Lung (tissue), 12 donors: Measurements from ENCODE around the gene MYO3B. TPM values are rescaled to one million over a fixed set of nuclear protein-coding genes. Genes with fewer than 3 reads are reported as not detected.
A peak's percentile ranks its signal among the peaks of the same experiment; 100 is the strongest.

Source experiments
- ATAC-seq: fragments of 200-7000 bp; cut with Tn5 transposase; one replicate; pipeline ENCODE4 v1.9.1; 2020; ENCODE audit warnings: moderate number of reproducible peaks; ENCODE audit not compliant: insufficient read depth, low FRiP score
- DNase-seq, 3 donors: peaks; one replicate each; pipeline ENCODE4 v3.0.0-alpha.2; 2013 to 2017
- H3K27ac ChIP-seq, 2 donors: one replicate each; pipeline ENCODE4 v1.5.1; 2013; ENCODE audit warnings: mild to moderate bottlenecking in 2 of 2, moderate library complexity in 2 of 2, control low read depth in 1 of 2, inconsistent platforms in 1 of 2, low read depth in 1 of 2, low read length in 1 of 2
- H3K27me3 ChIP-seq, 3 donors: one replicate each; pipeline ENCODE4 v1.5.1; 2013; ENCODE audit warnings: low read length in 2 of 3; ENCODE audit not compliant: control insufficient read depth in 3 of 3, insufficient read depth in 3 of 3
- H3K36me3 ChIP-seq, 4 donors: one replicate each; pipeline ENCODE4 v1.5.1; 2013; ENCODE audit warnings: low read length in 4 of 4, mild to moderate bottlenecking in 1 of 4, moderate library complexity in 1 of 4; ENCODE audit not compliant: control insufficient read depth in 4 of 4, insufficient read depth in 4 of 4
- H3K4me1 ChIP-seq, 5 donors: one replicate each; pipeline ENCODE4 v1.5.1; 2013; ENCODE audit warnings: low read length in 5 of 5, mild to moderate bottlenecking in 2 of 5, moderate library complexity in 1 of 5; ENCODE audit not compliant: control insufficient read depth in 5 of 5, insufficient read depth in 5 of 5
- H3K4me3 ChIP-seq: one replicate; pipeline ENCODE4 v1.5.1; 2013; ENCODE audit warnings: mild to moderate bottlenecking, control low read depth, moderate library complexity
- H3K9ac ChIP-seq, 2 donors: one replicate each; pipeline ENCODE4 v1.5.1; 2013; ENCODE audit warnings: low read length in 2 of 2, control low read depth in 1 of 2; ENCODE audit not compliant: insufficient read depth in 1 of 2
- H3K9me3 ChIP-seq, 4 donors: one replicate each; pipeline ENCODE4 v1.5.1; 2013; ENCODE audit warnings: low read length in 3 of 4, mild to moderate bottlenecking in 1 of 4, moderate library complexity in 1 of 4; ENCODE audit not compliant: control insufficient read depth in 4 of 4, insufficient read depth in 3 of 4
- CTCF ChIP-seq: IDR thresholded peaks from 2 replicates; pipeline ENCODE4 v1.5.1; 2012; ENCODE audit warnings: mild to moderate bottlenecking; ENCODE audit errors: control extremely low read depth, extremely low read depth
- WGBS, 2 donors: extraction: QIAGEN DNeasy Blood & Tissue Kit; methylation state at CpG; one replicate each; pipeline ENCODE4 v1.1.7; 2013; 5-methylcytosine and 5-hydroxymethylcytosine counted together
- polyA plus RNA-seq, 2 donors: library from polyadenylated mRNA; stranded (reverse); fragments of 200-250 nt; gene quantifications; one replicate each; pipeline ENCODE4 v1.2.1, GENCODE V29; 2013
- total RNA-seq, 2 donors: library from RNA; depleted of rRNA in 1 of 2; stranded (reverse); fragments of >200 nt in 1 of 2; gene quantifications; one replicate each; pipeline ENCODE4 v1.2.1, GENCODE V29; 2014 to 2021
- donor health status: control.
- donor health status: control.
- donor health status: Bipolar disorder and iron deficiency.
- donor health status: healthy.
- donor health status: DM: yes; HTN: yes; CAD: no.

MYO3B gene
- total and polyA plus RNA-seq, 4 donors: 0.03 to 0.82 (median 0.05) TPM; not detected in 1

GRCh38 chr2:170523506-170523905, 345.6 kb downstream of the MYO3B start:
- DNase-seq: no peak
- no peaks in the 10 kb centered on the region for H3K4me1 ChIP-seq
- H3K36me3 ChIP-seq: no peaks in the 10 kb centered on the region
- no peak for TF ChIP-seq CTCF
- H3K9me3 ChIP-seq: no peaks in the 10 kb centered on the region
- H3K9ac ChIP-seq: no peak overlapping the region
- no peak overlapping the region for H3K27ac ChIP-seq
- no peak overlapping the region for H3K4me3 ChIP-seq
- no peaks in the 10 kb centered on the region for H3K27me3 ChIP-seq
- 83 to 93% methylated on average over 4 of the region's 4 CpGs for WGBS, 2 donors
- no peak for ATAC-seq

- peaks cover 0 to under 1% (median 0%) of the 10 kb centered on the region in 5 donors for H3K4me1 ChIP-seq
- no peak overlapping the region for H3K4me3 ChIP-seq
- DNase-seq (no peak), ATAC-seq (no peak)
- no peak overlapping the region for H3K9ac ChIP-seq
- no peaks in the 10 kb centered on the region for H3K36me3 ChIP-seq
- H3K27ac ChIP-seq: no peak overlapping the region
- no peaks in the 10 kb centered on the region for H3K27me3 ChIP-seq
- no peak for TF ChIP-seq CTCF
- H3K9me3 ChIP-seq: no peaks in the 10 kb centered on the region
- WGBS, 2 donors: 37 to 60% methylated on average over 2 of the region's 2 CpGs
Observed at GRCh38 chr2:170524828-170525565, 347.1 kb downstream of the MYO3B start.

GRCh38 chr2:170525566-170525900, 347.6 kb downstream of the MYO3B start:
- Histone ChIP-seq H3K27me3 (no peaks in the 10 kb centered on the region), H3K9me3 (no peaks in the 10 kb centered on the region), H3K27ac (no peak overlapping the region), H3K4me1 (peaks cover 0 to 6% (median 2%) of the 10 kb centered on the region in 5 donors), H3K9ac (no peak overlapping the region), H3K36me3 (no peaks in the 10 kb centered on the region), H3K4me3 (no peak overlapping the region)
- peak in 1 of 3 donors; percentile 25 for DNase-seq
- peak; percentile 71 for ATAC-seq
- no peak for TF ChIP-seq CTCF
- 42 to 69% methylated on average over 5 of the region's 5 CpGs for WGBS, 2 donors

DNA sequence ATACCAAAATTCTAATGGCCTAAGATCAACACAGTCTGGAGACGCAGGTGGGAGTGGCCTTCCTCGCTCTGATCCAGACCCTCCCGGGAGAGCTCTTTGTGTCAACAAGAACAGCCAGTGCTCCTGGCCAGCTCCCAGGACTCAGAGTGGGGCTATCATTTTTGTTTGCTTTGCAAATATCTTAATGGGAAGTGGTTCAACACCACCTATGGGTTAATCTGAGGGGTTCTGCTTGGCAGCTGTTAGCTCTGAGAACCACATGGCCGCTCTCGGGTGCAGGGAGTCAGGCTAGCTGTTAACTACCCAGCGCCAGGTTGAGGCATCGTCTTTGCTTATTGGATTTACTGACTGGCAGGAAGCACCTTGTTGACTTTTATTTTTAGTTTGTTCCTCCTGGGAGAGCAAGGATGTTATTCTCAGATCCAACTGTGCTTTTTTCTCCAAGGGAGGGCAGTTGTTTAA, 352.4 kb downstream of the MYO3B start:
- H3K36me3 ChIP-seq: no peaks in the 10 kb centered on the region
- no peak for TF ChIP-seq CTCF
- no peaks in the 10 kb centered on the region for H3K27me3 ChIP-seq
- H3K4me1 ChIP-seq: peaks cover 0 to 10% (median 4%) of the 10 kb centered on the region in 5 donors
- H3K27ac ChIP-seq: no peak overlapping the region
- ATAC-seq: peak; percentile 67
- WGBS, 2 donors: 8 to 9% methylated on average over 7 of the region's 7 CpGs
- peak; percentile 79 to 87 (median 82) for DNase-seq
- H3K4me3 ChIP-seq: no peak overlapping the region
- H3K9ac ChIP-seq: no peak overlapping the region
- H3K9me3 ChIP-seq: no peaks in the 10 kb centered on the region
